SH-SY5Y (cell line): ENCODE data around the gene CCDC149.

Experiments
- GATA2 ChIP-seq: IDR thresholded peaks from 2 replicates; pipeline ENCODE4 v1.6.1; 2011; ENCODE audit warnings: mild to moderate bottlenecking, low read depth, low read length
- GATA3 ChIP-seq: IDR thresholded peaks from 2 replicates; pipeline ENCODE4 v1.6.1; 2011; ENCODE audit warnings: low read depth, mild to moderate bottlenecking, low read length, moderate library complexity

DNA sequence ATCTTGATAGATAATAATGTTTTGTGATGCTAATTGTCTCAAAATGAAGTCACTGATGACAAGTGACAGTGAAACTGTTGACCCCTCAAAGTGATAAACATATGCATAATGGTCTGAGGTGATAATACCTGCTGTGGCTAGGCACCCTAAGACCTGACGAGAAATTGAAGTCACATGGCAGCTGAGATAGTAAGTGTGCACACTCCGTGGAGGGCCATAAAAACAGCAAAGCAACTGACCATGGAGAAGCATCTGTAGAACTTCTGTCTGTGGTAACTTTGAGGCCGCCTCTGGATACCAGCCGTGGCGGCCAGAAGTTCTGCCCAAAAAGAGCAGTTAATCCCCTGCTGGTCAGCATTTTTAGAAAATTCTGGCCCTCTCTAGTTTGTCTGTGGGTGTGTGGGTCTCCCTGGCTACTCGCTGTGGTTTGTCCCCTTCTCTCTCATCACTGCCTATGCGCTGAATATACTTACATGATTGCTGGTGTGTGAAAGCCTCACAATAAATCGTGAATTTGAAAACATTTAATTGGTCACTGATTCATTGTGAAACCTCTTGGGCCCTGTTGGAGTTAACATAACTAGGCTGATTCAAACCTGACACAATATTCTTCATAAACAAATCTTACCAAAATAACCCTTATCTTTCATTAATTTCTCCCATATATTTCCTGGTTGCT, 50.6 kb downstream of the CCDC149 start:
- no peak for TF ChIP-seq GATA3
- no peak for TF ChIP-seq GATA2
